ENCODE results near the gene TAPBP. TPM values are rescaled to one million over a fixed set of nuclear protein-coding genes. Genes with fewer than 3 reads are reported as not detected.
"Not testable (repeated sequence)": the region's sequence is repeated elsewhere in the genome, so short reads cannot be mapped to it uniquely, and the experiment has no call there.

TAPBP gene
- total RNA-seq, result 100 to 1,000 TPM; 204 to 235 TPM

- Histone ChIP-seq H3K27me3 (no peaks in the 10 kb centered on the region), H3K4me3 (peak within 1 kb of the TSS; percentile 79), H3K4me1 (peaks cover 21% of the 10 kb centered on the region), H3K9me3 (no peaks in the 10 kb centered on the region), H3K36me3 (no peaks in the 10 kb centered on the region), H3K27ac (peak within 1 kb of the TSS; percentile 100), H3K9ac (ENCODE audit: low read depth in 2 of 2, low read length in 2 of 2) (peak within 1 kb of the TSS; percentile 89 to 99)
- intact Hi-C loops (cut with DNase I), result loop anchor here (10.0 kb wide), 1 partner anchor 101 kb away; the partner anchor contains the start of genes CUTA and PHF1
- DNase-seq, result peak; percentile 76
- TF ChIP-seq CTCF (IDR thresholded peaks at IDR 0.05), result no peak
Observed at GRCh38 chr6:33313709-33314514, at the start of gene TAPBP. TAPBP (minus strand) TSS chr6:33314078; CDS start chr6:33314041, 37 bp downstream.

- intact Hi-C loops (cut with DNase I); DNase-seq; H3K27me3 ChIP-seq; H3K9me3 ChIP-seq; H3K27ac ChIP-seq; H3K9ac ChIP-seq (ENCODE audit: low read depth in 2 of 2, low read length in 2 of 2); H3K36me3 ChIP-seq; H3K4me3 ChIP-seq; H3K4me1 ChIP-seq: not testable (repeated sequence)
Observed at GRCh38 chr6:33363486-33363885, 49.6 kb upstream of the TAPBP start.

DNA sequence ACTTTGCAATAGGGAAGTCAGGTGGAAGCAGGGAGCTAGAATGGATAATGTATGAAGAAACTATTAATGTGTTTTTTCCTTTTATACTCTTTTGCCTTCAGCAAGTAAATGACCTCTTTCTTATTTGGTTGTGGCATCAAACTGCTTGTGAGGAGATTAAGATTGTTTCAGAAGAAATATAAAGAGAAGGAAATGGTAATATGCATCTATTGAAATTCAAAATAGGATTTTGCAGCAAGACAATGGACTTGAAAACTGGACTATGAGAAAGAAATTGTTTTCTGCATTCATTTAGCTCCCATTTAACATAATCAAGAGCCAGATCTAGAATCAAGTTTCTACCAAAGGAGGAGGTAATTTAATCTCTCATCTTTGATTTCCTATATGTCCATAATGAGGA lies 45.5 kb upstream of the TAPBP start:
- H3K4me1 ChIP-seq, result no peaks in the 10 kb centered on the region
- no peaks in the 10 kb centered on the region for H3K9me3 ChIP-seq
- intact Hi-C loops (cut with DNase I), result no loop called here
- no peak overlapping the region for H3K9ac ChIP-seq (ENCODE audit: low read depth in 2 of 2, low read length in 2 of 2)
- no peak for TF ChIP-seq CTCF (IDR thresholded peaks at IDR 0.05)
- H3K27ac ChIP-seq, result no peak overlapping the region
- H3K36me3 ChIP-seq, result no peaks in the 10 kb centered on the region
- DNase-seq, result no peak
- H3K4me3 ChIP-seq, result no peak overlapping the region
- no peaks in the 10 kb centered on the region for H3K27me3 ChIP-seq

DNA sequence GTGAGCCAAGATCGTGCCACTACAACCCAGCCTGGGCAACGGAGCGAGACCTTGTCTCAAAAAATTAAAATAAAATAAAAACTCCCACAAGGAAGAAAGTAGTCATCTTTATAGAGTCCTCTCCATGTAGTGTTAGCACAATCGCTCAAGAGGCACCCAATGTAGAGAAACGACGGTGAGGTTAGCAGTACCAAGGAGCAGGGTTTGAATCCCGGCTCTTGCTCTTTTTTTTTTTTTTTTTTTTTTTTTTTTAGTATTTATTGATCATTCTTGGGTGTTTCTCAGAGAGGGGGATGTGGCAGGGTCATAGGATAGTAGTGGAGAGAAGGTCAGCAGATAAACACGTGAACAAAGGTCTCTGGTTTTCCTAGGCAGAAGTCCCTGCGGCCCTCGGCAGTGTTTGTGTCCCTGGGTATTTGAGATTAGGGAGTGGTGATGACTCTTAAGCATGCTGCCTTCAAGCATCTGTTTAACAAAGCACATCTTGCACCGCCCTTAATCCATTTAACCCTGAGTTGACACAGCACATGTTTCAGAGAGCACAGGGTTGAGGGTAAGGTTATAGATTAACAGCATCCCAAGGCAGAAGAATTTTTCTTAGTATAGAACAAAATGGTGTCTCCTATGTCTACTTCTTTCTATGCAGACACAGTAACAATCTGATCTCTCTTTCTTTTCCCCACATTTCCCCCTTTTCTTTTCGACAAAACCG lies 43.4 kb upstream of the TAPBP start:
- H3K27me3 ChIP-seq; H3K4me1 ChIP-seq; DNase-seq; H3K9me3 ChIP-seq; H3K36me3 ChIP-seq; intact Hi-C loops (cut with DNase I); H3K4me3 ChIP-seq; H3K9ac ChIP-seq (ENCODE audit: low read depth in 2 of 2, low read length in 2 of 2): not testable (repeated sequence)
- peak overlapping the region; percentile 72 for H3K27ac ChIP-seq

GRCh38 chr6:33356295-33356694 lies 42.4 kb upstream of the TAPBP start:
- H3K4me1 ChIP-seq, result no peaks in the 10 kb centered on the region
- DNase-seq, result peak; percentile 28
- no peaks in the 10 kb centered on the region for H3K9me3 ChIP-seq
- TF ChIP-seq CTCF (IDR thresholded peaks at IDR 0.05), result no peak
- H3K9ac ChIP-seq (ENCODE audit: low read depth in 2 of 2, low read length in 2 of 2), result no peak overlapping the region
- H3K36me3 ChIP-seq, result no peaks in the 10 kb centered on the region
- no peak overlapping the region for H3K4me3 ChIP-seq
- H3K27me3 ChIP-seq, result no peaks in the 10 kb centered on the region
- H3K27ac ChIP-seq, result peak overlapping the region; percentile 72
- intact Hi-C loops (cut with DNase I), result no loop called here

- H3K4me1 ChIP-seq; H3K9ac ChIP-seq (ENCODE audit: low read depth in 2 of 2, low read length in 2 of 2); H3K36me3 ChIP-seq; intact Hi-C loops (cut with DNase I); H3K27me3 ChIP-seq; H3K4me3 ChIP-seq; H3K9me3 ChIP-seq: not testable (repeated sequence)
- peak overlapping the region; percentile 72 for H3K27ac ChIP-seq
- DNase-seq, result peak; percentile 49
Observed at GRCh38 chr6:33355860-33356259, 42.0 kb upstream of the TAPBP start.

DNA sequence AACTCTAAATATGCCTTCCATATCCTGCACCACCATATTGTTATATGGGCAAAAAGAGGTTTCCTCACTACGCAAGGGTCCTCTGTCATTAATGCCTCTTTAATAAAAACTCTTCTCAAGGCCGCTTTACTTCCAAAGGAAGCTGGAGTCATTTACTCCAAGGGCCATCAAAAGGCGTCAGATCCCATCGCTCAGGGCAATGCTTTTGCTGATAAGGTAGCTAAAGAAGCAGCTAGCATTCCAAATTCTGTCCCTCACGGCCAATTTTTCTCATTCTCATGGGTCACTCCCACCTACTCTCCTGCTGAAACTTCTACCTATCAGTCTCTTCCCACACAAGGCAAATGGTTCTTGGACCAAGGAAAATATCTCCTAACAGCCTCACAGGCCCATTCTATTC lies 33.9 kb upstream of the TAPBP start:
- intact Hi-C loops (cut with DNase I), result no loop called here
- TF ChIP-seq CTCF (IDR thresholded peaks at IDR 0.05), result no peak
- no peaks in the 10 kb centered on the region for H3K4me1 ChIP-seq

DNA sequence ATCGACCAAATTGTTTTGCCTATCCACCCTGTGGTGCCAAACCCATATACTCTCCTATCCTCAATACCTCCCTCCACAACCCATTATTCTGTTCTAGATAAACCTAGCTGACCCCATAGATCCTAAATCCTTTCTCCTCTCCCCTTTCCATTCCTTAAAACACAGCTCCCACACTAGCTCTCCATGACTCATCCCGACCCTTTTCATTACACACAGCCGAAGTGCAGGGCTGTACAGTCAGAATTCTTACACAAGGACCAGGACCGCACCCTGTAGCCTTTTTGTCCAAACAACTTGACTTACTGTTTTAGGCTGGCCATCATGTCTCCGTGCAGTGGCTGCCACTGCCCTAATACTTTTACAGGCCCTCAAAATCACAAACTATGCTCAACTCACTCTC lies 33.1 kb upstream of the TAPBP start:
- DNase-seq; H3K4me1 ChIP-seq; H3K9me3 ChIP-seq; H3K4me3 ChIP-seq; H3K9ac ChIP-seq (ENCODE audit: low read depth in 2 of 2, low read length in 2 of 2); H3K36me3 ChIP-seq; intact Hi-C loops (cut with DNase I); H3K27me3 ChIP-seq; H3K27ac ChIP-seq: not testable (repeated sequence)

More for the DNA sequence above, 33.9 kb upstream of the TAPBP start:
- Histone ChIP-seq H3K9ac (ENCODE audit: low read depth in 2 of 2, low read length in 2 of 2) (no peak overlapping the region), H3K4me3 (no peak overlapping the region), H3K9me3 (no peaks in the 10 kb centered on the region), H3K36me3 (no peaks in the 10 kb centered on the region), H3K27ac (no peak overlapping the region), H3K27me3 (no peaks in the 10 kb centered on the region)
- no peak for DNase-seq
